Measurements from ENCODE around the gene BLACAT1.

DNA sequence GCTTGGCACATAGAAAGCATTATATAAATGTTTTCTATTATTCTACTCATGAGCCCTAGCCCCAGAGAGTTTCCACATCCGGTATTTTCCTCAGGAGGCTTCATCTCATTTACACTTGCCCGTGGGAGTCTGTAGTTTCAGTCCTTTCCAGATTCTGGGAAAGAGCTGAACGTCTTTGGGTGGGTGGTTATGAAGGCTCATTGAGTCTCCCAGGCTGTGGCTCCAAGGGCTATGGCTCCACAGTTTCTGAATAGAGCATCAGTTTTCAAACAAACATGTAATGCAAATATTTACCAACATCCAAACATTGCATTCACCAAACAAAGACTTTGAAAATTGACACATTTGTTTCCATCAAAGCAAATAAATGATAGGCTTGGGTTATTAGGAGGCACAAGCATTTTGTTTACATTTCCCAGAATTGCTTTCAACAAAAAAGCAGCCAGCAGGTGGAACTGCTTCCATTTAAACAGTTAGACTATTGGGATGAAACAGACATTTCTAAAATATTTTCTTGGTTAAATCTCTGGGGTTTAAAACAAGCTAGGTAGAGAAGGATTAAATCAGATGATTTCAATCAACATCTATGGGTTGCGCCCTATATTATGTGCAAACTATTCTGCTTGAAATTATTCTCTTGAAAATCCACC lies 32.7 kb downstream of the BLACAT1 start:
- TF ChIP-seq, protein P1, sequence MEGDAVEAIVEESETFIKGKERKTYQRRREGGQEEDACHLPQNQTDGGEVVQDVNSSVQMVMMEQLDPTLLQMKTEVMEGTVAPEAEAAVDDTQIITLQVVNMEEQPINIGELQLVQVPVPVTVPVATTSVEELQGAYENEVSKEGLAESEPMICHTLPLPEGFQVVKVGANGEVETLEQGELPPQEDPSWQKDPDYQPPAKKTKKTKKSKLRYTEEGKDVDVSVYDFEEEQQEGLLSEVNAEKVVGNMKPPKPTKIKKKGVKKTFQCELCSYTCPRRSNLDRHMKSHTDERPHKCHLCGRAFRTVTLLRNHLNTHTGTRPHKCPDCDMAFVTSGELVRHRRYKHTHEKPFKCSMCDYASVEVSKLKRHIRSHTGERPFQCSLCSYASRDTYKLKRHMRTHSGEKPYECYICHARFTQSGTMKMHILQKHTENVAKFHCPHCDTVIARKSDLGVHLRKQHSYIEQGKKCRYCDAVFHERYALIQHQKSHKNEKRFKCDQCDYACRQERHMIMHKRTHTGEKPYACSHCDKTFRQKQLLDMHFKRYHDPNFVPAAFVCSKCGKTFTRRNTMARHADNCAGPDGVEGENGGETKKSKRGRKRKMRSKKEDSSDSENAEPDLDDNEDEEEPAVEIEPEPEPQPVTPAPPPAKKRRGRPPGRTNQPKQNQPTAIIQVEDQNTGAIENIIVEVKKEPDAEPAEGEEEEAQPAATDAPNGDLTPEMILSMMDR (IDR thresholded peaks at IDR 0.05), result no peak
- no peak for TF ChIP-seq POLR2A (IDR thresholded peaks at IDR 0.05)
- no peak for TF ChIP-seq EP300 (IDR thresholded peaks at IDR 0.05)

Data from tibial nerve (tissue), 4 donors.